AG09319 (cell line): ENCODE results near the gene CFLAR.

ENCODE experiments used
- DNase-seq: peaks from one replicate; pipeline ENCODE4 v3.0.0-alpha.2; 2010; ENCODE audit warnings: low read depth; ENCODE audit errors: extremely low read depth
- CTCF ChIP-seq: IDR thresholded peaks from 2 replicates; pipeline ENCODE4 v1.5.1; 2011; ENCODE audit warnings: low read depth, mild to moderate bottlenecking, inconsistent platforms, low read length, moderate library complexity

Gene CFLAR

GRCh38 chr2:201128033-201128432 lies 12.1 kb downstream of the CFLAR start:
- DNase-seq: no peak
- TF ChIP-seq CTCF: no peak

DNA sequence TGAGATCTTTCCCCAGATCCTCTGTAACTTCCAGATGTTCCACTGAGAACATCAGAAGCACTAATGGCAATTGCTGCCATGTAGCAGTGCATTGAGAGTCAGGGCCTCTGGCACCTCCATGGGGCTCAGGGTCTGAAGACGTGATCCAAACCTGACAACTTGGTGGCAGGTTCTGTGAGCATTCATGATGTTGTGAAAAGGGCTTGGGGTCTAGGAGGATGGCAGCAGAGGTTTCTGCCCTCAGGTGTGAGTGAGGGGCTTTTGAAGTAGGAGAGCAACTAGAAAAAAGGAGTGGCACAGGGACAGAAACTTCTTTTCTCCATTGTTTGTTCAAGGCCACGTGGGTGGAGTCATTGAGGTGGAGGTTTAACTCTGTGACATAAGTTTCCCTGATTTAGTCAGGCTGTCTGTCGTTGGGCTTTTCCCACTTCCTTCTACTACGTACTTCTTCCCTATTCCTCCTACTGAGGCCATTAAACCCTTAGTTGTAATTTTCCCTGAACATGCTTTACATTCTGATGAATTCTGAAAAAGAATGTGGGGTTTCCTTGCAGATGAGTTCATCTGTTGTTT lies 13.1 kb downstream of the CFLAR start:
- no peak for DNase-seq

DNA sequence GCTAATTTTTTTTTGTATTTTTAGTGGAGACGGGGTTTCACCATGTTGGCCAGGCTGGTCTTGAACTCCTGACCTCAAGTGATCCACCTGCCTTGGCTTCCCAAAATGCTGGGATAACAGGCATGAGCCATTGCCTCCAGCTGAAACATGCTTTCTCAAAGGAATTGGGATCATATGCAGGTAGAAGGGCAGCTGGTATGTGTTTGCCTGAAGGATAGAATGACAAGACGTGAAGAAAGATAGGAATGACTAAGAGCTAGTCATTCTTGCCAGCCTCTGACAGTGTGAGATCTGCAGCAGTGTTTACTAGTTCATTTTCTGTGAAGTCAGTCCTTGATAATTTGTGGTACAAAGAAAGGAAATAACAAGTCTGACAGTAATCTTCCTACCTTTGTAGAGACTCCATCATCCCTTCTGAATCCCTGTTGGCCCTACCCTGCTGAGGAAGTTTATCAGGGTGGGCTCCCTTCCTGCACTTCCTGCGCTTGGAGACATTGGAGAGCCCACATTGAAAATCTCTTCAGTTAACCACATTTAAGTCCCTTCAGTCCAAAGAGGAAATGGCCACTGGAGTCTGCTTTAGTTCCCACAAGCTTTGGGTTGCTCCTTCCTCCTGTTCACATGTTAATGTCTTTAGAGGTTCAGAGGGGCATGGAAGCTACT lies 14.7 kb downstream of the CFLAR start:
- DNase-seq: no peak
- TF ChIP-seq CTCF: no peak

More for the DNA sequence above, 13.1 kb downstream of the CFLAR start:
- no peak for TF ChIP-seq CTCF

- no peak for TF ChIP-seq CTCF
- DNase-seq: no peak
Measured at GRCh38 chr2:201132518-201132917, 16.6 kb downstream of the CFLAR start.

DNA sequence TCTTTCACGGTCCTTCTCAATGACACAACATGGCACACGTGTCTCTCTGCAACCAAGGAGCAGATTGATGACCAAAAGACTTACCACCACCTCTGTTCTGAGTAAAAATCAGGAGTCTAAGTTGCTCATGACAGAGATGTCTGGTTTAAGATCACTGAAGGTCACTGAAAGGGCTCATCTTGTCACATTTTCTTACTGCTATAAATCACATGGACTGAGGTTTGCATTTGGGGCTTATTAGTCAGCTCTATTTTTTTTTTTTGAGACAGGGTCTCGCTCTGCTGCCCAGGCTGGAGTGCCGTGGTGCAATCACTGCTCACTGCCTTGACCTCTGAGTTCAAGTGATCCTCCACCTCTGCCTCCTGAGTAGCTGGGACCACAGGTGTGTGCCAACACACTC lies 19.4 kb downstream of the CFLAR start:
- no peak for DNase-seq
- no peak for TF ChIP-seq CTCF

GRCh38 chr2:201136889-201137321 lies 20.9 kb downstream of the CFLAR start:
- TF ChIP-seq CTCF: no peak
- DNase-seq: no peak

GRCh38 chr2:201137505-201138400 lies 21.8 kb downstream of the CFLAR start:
- DNase-seq: no peak
- no peak for TF ChIP-seq CTCF
